ENCODE results near the gene PMM2.

DNA sequence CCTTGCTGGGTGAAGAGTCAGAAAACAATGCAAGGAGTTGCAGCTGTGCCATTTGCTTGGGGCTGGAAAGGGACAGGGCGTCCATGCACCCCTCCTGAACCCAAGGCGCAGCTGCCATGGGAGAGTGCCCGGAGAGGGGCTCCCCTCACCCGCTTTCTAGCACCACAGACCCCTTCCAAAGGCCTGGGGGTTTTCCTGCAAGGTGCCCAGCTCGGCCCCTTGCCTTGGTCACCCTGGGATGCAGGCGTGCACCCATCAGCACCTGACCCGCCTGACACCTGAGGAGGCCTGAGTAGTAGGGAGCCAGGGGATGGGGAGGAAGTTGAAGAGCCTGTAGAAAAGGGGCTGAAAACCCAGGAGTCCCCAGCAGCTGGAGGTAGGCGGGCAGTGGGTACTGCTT lies 30.5 kb upstream of the PMM2 start:
- TF ChIP-seq, protein P1, sequence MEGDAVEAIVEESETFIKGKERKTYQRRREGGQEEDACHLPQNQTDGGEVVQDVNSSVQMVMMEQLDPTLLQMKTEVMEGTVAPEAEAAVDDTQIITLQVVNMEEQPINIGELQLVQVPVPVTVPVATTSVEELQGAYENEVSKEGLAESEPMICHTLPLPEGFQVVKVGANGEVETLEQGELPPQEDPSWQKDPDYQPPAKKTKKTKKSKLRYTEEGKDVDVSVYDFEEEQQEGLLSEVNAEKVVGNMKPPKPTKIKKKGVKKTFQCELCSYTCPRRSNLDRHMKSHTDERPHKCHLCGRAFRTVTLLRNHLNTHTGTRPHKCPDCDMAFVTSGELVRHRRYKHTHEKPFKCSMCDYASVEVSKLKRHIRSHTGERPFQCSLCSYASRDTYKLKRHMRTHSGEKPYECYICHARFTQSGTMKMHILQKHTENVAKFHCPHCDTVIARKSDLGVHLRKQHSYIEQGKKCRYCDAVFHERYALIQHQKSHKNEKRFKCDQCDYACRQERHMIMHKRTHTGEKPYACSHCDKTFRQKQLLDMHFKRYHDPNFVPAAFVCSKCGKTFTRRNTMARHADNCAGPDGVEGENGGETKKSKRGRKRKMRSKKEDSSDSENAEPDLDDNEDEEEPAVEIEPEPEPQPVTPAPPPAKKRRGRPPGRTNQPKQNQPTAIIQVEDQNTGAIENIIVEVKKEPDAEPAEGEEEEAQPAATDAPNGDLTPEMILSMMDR (IDR thresholded peaks at IDR 0.05; ENCODE audit: low read length) = no peak
- TF ChIP-seq EZH2 (IDR thresholded peaks at IDR 0.05; ENCODE audit: borderline replicate concordance, low read length) = no peak

All from OCI-LY1 (cell line).